GM18870 (cell line): ENCODE measurements around the gene PRCP.
"Not testable (repeated sequence)": the region's sequence is repeated elsewhere in the genome, so short reads cannot be mapped to it uniquely, and the experiment has no call there.

Experiments used
- ATAC-seq: cut with Tn5 transposase; IDR thresholded peaks from one replicate; pipeline ENCODE4 v1.9.1; 2021; ENCODE audit warnings: moderate library complexity; ENCODE audit not compliant: unreplicated experiment

Gene PRCP

GRCh38 chr11:82900277-82901164 is at the start of gene PRCP:
Gene PRCP, minus strand, starts transcription at chr11:82900430. Its CDS starts 28 bp downstream, at chr11:82900402.
- peak; percentile 80 for ATAC-seq

GRCh38 chr11:82949352-82949751 is 49.1 kb upstream of the PRCP start:
- ATAC-seq: no peak

- no peak for ATAC-seq
These were observed 45.5 kb upstream of the PRCP start for GRCh38 chr11:82945682-82946081.

GRCh38 chr11:82945041-82945440 is 44.8 kb upstream of the PRCP start:
- ATAC-seq: not testable (repeated sequence)

GRCh38 chr11:82944198-82944597 is 44.0 kb upstream of the PRCP start:
- ATAC-seq: no peak

GRCh38 chr11:82943430-82943829 is 43.2 kb upstream of the PRCP start:
- not testable (repeated sequence) for ATAC-seq

GRCh38 chr11:82942376-82942775 is 42.1 kb upstream of the PRCP start:
- ATAC-seq: no peak

- no peak for ATAC-seq
These were observed 39.2 kb upstream of the PRCP start for GRCh38 chr11:82939456-82939855.

- no peak for ATAC-seq
These were observed 37.3 kb upstream of the PRCP start for GRCh38 chr11:82937554-82937953.

- ATAC-seq: no peak
These were observed 36.0 kb upstream of the PRCP start for GRCh38 chr11:82936261-82936660.

GRCh38 chr11:82932564-82932963 is 32.3 kb upstream of the PRCP start:
- no peak for ATAC-seq

- ATAC-seq: no peak
These were observed 30.5 kb upstream of the PRCP start for GRCh38 chr11:82930734-82931133.

- no peak for ATAC-seq
These were observed 30.0 kb upstream of the PRCP start for GRCh38 chr11:82930229-82930628.

- no peak for ATAC-seq
These were observed 28.9 kb upstream of the PRCP start for GRCh38 chr11:82929121-82929520.

- peak; percentile 62 for ATAC-seq
These were observed 27.1 kb upstream of the PRCP start for GRCh38 chr11:82927264-82927880.

- ATAC-seq: peak; percentile 44
These were observed 24.4 kb upstream of the PRCP start for GRCh38 chr11:82924522-82925224.

- ATAC-seq: not testable (repeated sequence)
These were observed 22.4 kb upstream of the PRCP start for GRCh38 chr11:82922396-82923173.

- not testable (repeated sequence) for ATAC-seq
These were observed 20.0 kb upstream of the PRCP start for GRCh38 chr11:82920227-82920626.

- ATAC-seq: not testable (repeated sequence)
These were observed 19.6 kb upstream of the PRCP start for GRCh38 chr11:82919786-82920185.

GRCh38 chr11:82909015-82909640 is 8.9 kb upstream of the PRCP start:
- ATAC-seq: no peak
